ENCODE results near the gene ITGB7. TPM values are rescaled to one million over a fixed set of nuclear protein-coding genes. Genes with fewer than 3 reads are reported as not detected.

The ITGB7 gene
- total RNA-seq, 2 experiments from 2014 or later: 500 to 503 TPM

GRCh38 chr12:53214687-53215455 lies 7.8 kb upstream of the ITGB7 start:
- DNase-seq (no peak), ATAC-seq (no peak)
- Mint-ChIP-seq H3K4me1 (ENCODE audit: low read depth) (peaks cover 87% of the 10 kb centered on the region), H3K27me3 (ENCODE audit: low read depth) (no peaks in the 10 kb centered on the region), H3K9me3 (ENCODE audit: insufficient read depth) (no peaks in the 10 kb centered on the region), H3K4me3 (no peak overlapping the region), H3K36me3 (ENCODE audit: low read depth) (peaks cover 86% of the 10 kb centered on the region), H3K27ac (peak overlapping the region; percentile 90)
- ChIA-PET CTCF (interaction anchor here (0.8 to 15.1 kb wide), 16 partner anchors 9 to 149 kb away, joined by 3 to 401 read pairs (median 12); partner anchors contain the start of genes AAAS, ESPL1, MYG1 and PFDN5), POLR2A (interaction anchor here (0.8 to 9.6 kb wide), 3 partner anchors 34 to 76 kb away, joined by 3 to 88 read pairs (median 4); partner anchors contain the start of genes CSAD, ESPL1 and ZNF740)

GRCh38 chr12:53214221-53214620 lies 7.2 kb upstream of the ITGB7 start:
- CTCF ChIA-PET: interaction anchor here (0.8 to 15.1 kb wide), 31 partner anchors 9 to 151 kb away, joined by 3 to 401 read pairs (median 5); partner anchors contain the start of genes AAAS, CSAD, ESPL1 and MYG1
- Mint-ChIP-seq H3K27ac (peak overlapping the region; percentile 65), H3K27me3 (ENCODE audit: low read depth) (no peaks in the 10 kb centered on the region), H3K9me3 (ENCODE audit: insufficient read depth) (no peaks in the 10 kb centered on the region), H3K36me3 (ENCODE audit: low read depth) (peaks cover 86% of the 10 kb centered on the region), H3K4me3 (no peak overlapping the region), H3K4me1 (ENCODE audit: low read depth) (peaks cover 90% of the 10 kb centered on the region)
- ATAC-seq: no peak
- DNase-seq: no peak
- POLR2A ChIA-PET: interaction anchor here (0.6 to 9.6 kb wide), 4 partner anchors 33 to 76 kb away, joined by 3 to 88 read pairs (median 6); partner anchors contain the start of gene ESPL1

- H3K27ac Mint-ChIP-seq: peak overlapping the region; percentile 65
- H3K36me3 Mint-ChIP-seq (ENCODE audit: low read depth): peaks cover 83% of the 10 kb centered on the region
- ChIA-PET CTCF (interaction anchor here (0.5 to 15.1 kb wide), 38 partner anchors 10 to 150 kb away, joined by 3 to 401 read pairs (median 5); partner anchors contain the start of genes AAAS, CSAD, ESPL1 and MYG1), POLR2A (interaction anchor here (1.2 to 9.6 kb wide), 3 partner anchors 31 to 55 kb away, joined by 3 to 88 read pairs (median 8); partner anchors contain the start of gene ESPL1)
- H3K27me3 Mint-ChIP-seq (ENCODE audit: low read depth): no peaks in the 10 kb centered on the region
- DNase-seq: peak; percentile 88
- H3K9me3 Mint-ChIP-seq (ENCODE audit: insufficient read depth): no peaks in the 10 kb centered on the region
- peak; percentile 64 for ATAC-seq
- H3K4me3 Mint-ChIP-seq: no peak overlapping the region
- H3K4me1 Mint-ChIP-seq (ENCODE audit: low read depth): peaks cover 92% of the 10 kb centered on the region
Observed at GRCh38 chr12:53213348-53213747, 6.3 kb upstream of the ITGB7 start.

- ATAC-seq: no peak
- Mint-ChIP-seq H3K36me3 (ENCODE audit: low read depth) (peaks cover 80% of the 10 kb centered on the region), H3K9me3 (ENCODE audit: insufficient read depth) (no peaks in the 10 kb centered on the region), H3K27me3 (ENCODE audit: low read depth) (no peaks in the 10 kb centered on the region), H3K4me1 (ENCODE audit: low read depth) (peaks cover 93% of the 10 kb centered on the region), H3K4me3 (no peak overlapping the region), H3K27ac (no peak overlapping the region)
- POLR2A ChIA-PET: interaction anchor here (0.9 to 9.6 kb wide), 3 partner anchors 32 to 55 kb away, joined by 3 to 88 read pairs (median 3); partner anchors contain the start of gene ESPL1
- CTCF ChIA-PET: interaction anchor here (0.9 to 15.1 kb wide), 26 partner anchors 14 to 296 kb away, joined by 3 to 401 read pairs (median 7); partner anchors contain the start of genes AAAS, CSAD, ESPL1 and MYG1
- DNase-seq: no peak
Observed at GRCh38 chr12:53212931-53213330, 5.9 kb upstream of the ITGB7 start.

GRCh38 chr12:53211476-53212381 lies 4.7 kb upstream of the ITGB7 start:
- ChIA-PET CTCF (interaction anchor here (0.8 to 15.1 kb wide), 29 partner anchors 8 to 297 kb away, joined by 3 to 401 read pairs (median 5); partner anchors contain the start of genes AAAS, CSAD, ESPL1 and MYG1), POLR2A (interaction anchor here (0.9 to 1.4 kb wide), 3 partner anchors 10 to 84 kb away, joined by 3 to 4 read pairs (median 3); partner anchors contain the start of genes ESPL1 and PFDN5)
- ATAC-seq (no peak), DNase-seq (no peak)
- H3K36me3 Mint-ChIP-seq (ENCODE audit: low read depth): peaks cover 78% of the 10 kb centered on the region
- H3K27ac Mint-ChIP-seq: peak overlapping the region; percentile 12
- no peaks in the 10 kb centered on the region for H3K9me3 Mint-ChIP-seq (ENCODE audit: insufficient read depth)
- no peak overlapping the region for H3K4me3 Mint-ChIP-seq
- peaks cover 92% of the 10 kb centered on the region for H3K4me1 Mint-ChIP-seq (ENCODE audit: low read depth)
- H3K27me3 Mint-ChIP-seq (ENCODE audit: low read depth): no peaks in the 10 kb centered on the region

GRCh38 chr12:53210843-53211242 lies 3.8 kb upstream of the ITGB7 start:
- DNase-seq: no peak
- POLR2A ChIA-PET: interaction anchor here (1.4 to 4.6 kb wide), 3 partner anchors 8 to 58 kb away, joined by 4 to 46 read pairs (median 22); partner anchors contain the start of gene ESPL1
- Mint-ChIP-seq H3K9me3 (ENCODE audit: insufficient read depth) (no peaks in the 10 kb centered on the region), H3K27me3 (ENCODE audit: low read depth) (no peaks in the 10 kb centered on the region), H3K4me3 (no peak overlapping the region), H3K4me1 (ENCODE audit: low read depth) (peaks cover 83% of the 10 kb centered on the region), H3K36me3 (ENCODE audit: low read depth) (peaks cover 77% of the 10 kb centered on the region), H3K27ac (no peak overlapping the region)
- no peak for ATAC-seq
- CTCF ChIA-PET: interaction anchor here (0.7 to 15.1 kb wide), 19 partner anchors 9 to 298 kb away, joined by 3 to 401 read pairs (median 7); partner anchors contain the start of genes AAAS, CSAD, ESPL1 and MYG1

- ChIA-PET CTCF (interaction anchor here (1.0 to 15.1 kb wide), 13 partner anchors 10 to 143 kb away, joined by 3 to 401 read pairs (median 8); partner anchors contain the start of genes AAAS, ESPL1, MYG1 and PFDN5), POLR2A (interaction anchor here (0.6 to 4.6 kb wide), 11 partner anchors 10 to 171 kb away, joined by 3 to 46 read pairs (median 4); partner anchors contain the start of genes CSAD, ESPL1, MYG1 and SP1)
- peak overlapping the region; percentile 95 for H3K27ac Mint-ChIP-seq
- H3K9me3 Mint-ChIP-seq (ENCODE audit: insufficient read depth): no peaks in the 10 kb centered on the region
- no peaks in the 10 kb centered on the region for H3K27me3 Mint-ChIP-seq (ENCODE audit: low read depth)
- ATAC-seq (peak; percentile 37), DNase-seq (peak; percentile 70)
- H3K4me3 Mint-ChIP-seq: peak overlapping the region; percentile 81
- peaks cover 75% of the 10 kb centered on the region for H3K36me3 Mint-ChIP-seq (ENCODE audit: low read depth)
- H3K4me1 Mint-ChIP-seq (ENCODE audit: low read depth): peaks cover 80% of the 10 kb centered on the region
Observed at GRCh38 chr12:53208877-53209463, 1.9 kb upstream of the ITGB7 start.

GRCh38 chr12:53208435-53208834 lies 1.4 kb upstream of the ITGB7 start:
- CTCF ChIA-PET: interaction anchor here (1.0 to 15.1 kb wide), 13 partner anchors 9 to 142 kb away, joined by 3 to 401 read pairs (median 8); partner anchors contain the start of genes AAAS, ESPL1, MYG1 and PFDN5
- DNase-seq (no peak), ATAC-seq (no peak)
- peaks cover 79% of the 10 kb centered on the region for H3K4me1 Mint-ChIP-seq (ENCODE audit: low read depth)
- peak overlapping the region; percentile 95 for H3K27ac Mint-ChIP-seq
- H3K9me3 Mint-ChIP-seq (ENCODE audit: insufficient read depth): no peaks in the 10 kb centered on the region
- H3K27me3 Mint-ChIP-seq (ENCODE audit: low read depth): no peaks in the 10 kb centered on the region
- H3K36me3 Mint-ChIP-seq (ENCODE audit: low read depth): peaks cover 75% of the 10 kb centered on the region
- POLR2A ChIA-PET: interaction anchor here (0.6 to 4.6 kb wide), 9 partner anchors 10 to 91 kb away, joined by 3 to 46 read pairs (median 4); partner anchors contain the start of genes CSAD, ESPL1, MYG1 and ZNF740
- peak overlapping the region; percentile 81 for H3K4me3 Mint-ChIP-seq

- peak; percentile 90 for DNase-seq
- H3K9me3 Mint-ChIP-seq (ENCODE audit: insufficient read depth): no peaks in the 10 kb centered on the region
- peak overlapping the region; percentile 83 for H3K4me3 Mint-ChIP-seq
- POLR2A ChIA-PET: interaction anchor here (0.6 to 4.6 kb wide), 6 partner anchors 13 to 295 kb away, joined by 3 to 46 read pairs (median 4); partner anchors contain the start of genes CSAD, TARBP2 and ZNF740
- no peaks in the 10 kb centered on the region for H3K27me3 Mint-ChIP-seq (ENCODE audit: low read depth)
- H3K27ac Mint-ChIP-seq: peak overlapping the region; percentile 86
- H3K36me3 Mint-ChIP-seq (ENCODE audit: low read depth): peaks cover 66% of the 10 kb centered on the region
- peak; percentile 71 for ATAC-seq
- peaks cover 80% of the 10 kb centered on the region for H3K4me1 Mint-ChIP-seq (ENCODE audit: low read depth)
- CTCF ChIA-PET: interaction anchor here (1.1 to 12.7 kb wide), 5 partner anchors 46 to 140 kb away, joined by 4 to 188 read pairs (median 7); partner anchors contain the start of gene ESPL1
Observed at GRCh38 chr12:53205747-53206419, 1.2 kb downstream of the ITGB7 start.
